Loucy (cell line): ENCODE data around the gene PTPRN2.

Source experiments
- H2AFZ ChIP-seq: fragments of 200-600 bp; sonication (generic); 2 replicates; pipeline ENCODE4 v1.6.0; 2016; ENCODE audit warnings: antibody characterized with exemption, mild to moderate bottlenecking, low read length, moderate library complexity
- H3F3A ChIP-seq: fragments of 200-600 bp; 2 replicates; pipeline ENCODE4 v1.6.0; 2016; ENCODE audit warnings: antibody characterized with exemption, low read depth, mild to moderate bottlenecking
- H3K27me3 ChIP-seq: fragments of 200-600 bp; sonication (generic); 2 replicates; pipeline ENCODE4 v1.6.1; 2014; ENCODE audit warnings: low read length, mild to moderate bottlenecking; ENCODE audit not compliant: insufficient read depth, poor library complexity, severe bottlenecking
- H3K36me3 ChIP-seq: fragments of 200-600 bp; sonication (generic); 2 replicates; pipeline ENCODE4 v1.6.1; 2016; ENCODE audit warnings: low read length; ENCODE audit not compliant: insufficient read depth
- H3K4me1 ChIP-seq: fragments of 200-600 bp; sonication (generic); 2 replicates; pipeline ENCODE4 v1.5.1; 2014; ENCODE audit warnings: low read length, mild to moderate bottlenecking; ENCODE audit not compliant: insufficient read depth, poor library complexity, severe bottlenecking
- H3K4me2 ChIP-seq: fragments of 200-600 bp; sonication (generic); 2 replicates; pipeline ENCODE4 v1.6.0; 2014; ENCODE audit warnings: antibody characterized with exemption, low read length, low read depth, mild to moderate bottlenecking; ENCODE audit not compliant: poor library complexity, severe bottlenecking
- H3K4me3 ChIP-seq: fragments of 200-600 bp; sonication (generic); 2 replicates; pipeline ENCODE4 v1.5.1; 2014; ENCODE audit warnings: low read length, mild to moderate bottlenecking, mixed read lengths; ENCODE audit not compliant: poor library complexity, severe bottlenecking
- H3K79me2 ChIP-seq: fragments of 200-600 bp; sonication (generic); 2 replicates; pipeline ENCODE4 v1.6.1; 2014; ENCODE audit warnings: low read length; ENCODE audit not compliant: insufficient read depth
- H3K9ac ChIP-seq: fragments of 200-600 bp; sonication (generic); 2 replicates; pipeline ENCODE4 v1.6.0; 2014; ENCODE audit warnings: mild to moderate bottlenecking, low read depth, low read length, moderate library complexity; ENCODE audit not compliant: poor library complexity, severe bottlenecking
- H3K9me2 ChIP-seq: fragments of 200-600 bp; sonication (generic); replicated peaks from 2 replicates; pipeline ENCODE4 v1.6.1; 2016; ENCODE audit warnings: low read depth, low read length, mixed read lengths
- H3K9me3 ChIP-seq: fragments of 200-600 bp; sonication (generic); 2 replicates; pipeline ENCODE4 v1.6.1; 2014; ENCODE audit warnings: mild to moderate bottlenecking, antibody characterized with exemption, low read length, low read depth; ENCODE audit not compliant: insufficient read depth
- H4K20me1 ChIP-seq: fragments of 200-600 bp; sonication (generic); 2 replicates; pipeline ENCODE4 v1.6.0; 2014; ENCODE audit warnings: antibody characterized with exemption, low read length, mild to moderate bottlenecking; ENCODE audit not compliant: insufficient read depth, poor library complexity, severe bottlenecking
- CTCF ChIP-seq: fragments of 200-600 bp; sonication (generic); conservative IDR thresholded peaks from 2 replicates; pipeline ENCODE4 v1.5.1; 2014; ENCODE audit warnings: mild to moderate bottlenecking, antibody characterized with exemption, low read length
- EZH2phosphoT487 ChIP-seq: fragments of 200-600 bp; IDR thresholded peaks from 2 replicates; pipeline ENCODE4 v1.6.1; 2018; ENCODE audit warnings: antibody characterized with exemption, mild to moderate bottlenecking, moderate library complexity, borderline replicate concordance

PTPRN2 gene

GRCh38 chr7:158128572-158128971, 459.1 kb downstream of the PTPRN2 start:
- no peaks in the 10 kb centered on the region for H3K4me1 ChIP-seq
- no peaks in the 10 kb centered on the region for H4K20me1 ChIP-seq
- no peaks in the 10 kb centered on the region for H3K36me3 ChIP-seq
- H3K9me3 ChIP-seq, result peaks cover 15% of the 10 kb centered on the region; the same call in 1 of the 2 replicates
- TF ChIP-seq CTCF (no peak), EZH2phosphoT487 (no peak)
- no peaks in the 10 kb centered on the region for H3K79me2 ChIP-seq
- H3K4me3 ChIP-seq, result no peak overlapping the region
- no peak overlapping the region for H2AFZ ChIP-seq
- H3K9me2 ChIP-seq, result no peaks in the 10 kb centered on the region
- no peaks in the 10 kb centered on the region for H3F3A ChIP-seq
- H3K9ac ChIP-seq, result no peak overlapping the region
- no peak overlapping the region for H3K4me2 ChIP-seq
- no peaks in the 10 kb centered on the region for H3K27me3 ChIP-seq

- no peak overlapping the region for H3K4me2 ChIP-seq
- H4K20me1 ChIP-seq, result no peaks in the 10 kb centered on the region
- H3K9me2 ChIP-seq, result no peaks in the 10 kb centered on the region
- H3F3A ChIP-seq, result no peaks in the 10 kb centered on the region
- no peak overlapping the region for H2AFZ ChIP-seq
- H3K36me3 ChIP-seq, result no peaks in the 10 kb centered on the region
- H3K9me3 ChIP-seq, result peaks cover 21% of the 10 kb centered on the region; the same call in 1 of the 2 replicates
- no peak overlapping the region for H3K9ac ChIP-seq
- no peak for TF ChIP-seq CTCF
- TF ChIP-seq EZH2phosphoT487, result no peak
- no peaks in the 10 kb centered on the region for H3K79me2 ChIP-seq
- H3K27me3 ChIP-seq, result no peaks in the 10 kb centered on the region
- no peaks in the 10 kb centered on the region for H3K4me1 ChIP-seq
- H3K4me3 ChIP-seq, result no peak overlapping the region
Observed at GRCh38 chr7:158127241-158127640, 460.4 kb downstream of the PTPRN2 start.

- Histone ChIP-seq H3K9me2 (no peaks in the 10 kb centered on the region), H3K79me2 (no peaks in the 10 kb centered on the region), H4K20me1 (no peaks in the 10 kb centered on the region), H3K4me2 (no peak overlapping the region), H3F3A (no peaks in the 10 kb centered on the region), H3K4me3 (no peak overlapping the region), H3K27me3 (no peaks in the 10 kb centered on the region), H3K9me3 (peaks cover 25% of the 10 kb centered on the region; the same call in 1 of the 2 replicates), H3K9ac (no peak overlapping the region), H2AFZ (no peak overlapping the region), H3K4me1 (no peaks in the 10 kb centered on the region), H3K36me3 (no peaks in the 10 kb centered on the region)
- TF ChIP-seq EZH2phosphoT487, result no peak
- TF ChIP-seq CTCF, result no peak
Observed at GRCh38 chr7:158126661-158127060, 461.0 kb downstream of the PTPRN2 start.
